Brain microvascular endothelial cell (primary cell): ENCODE measurements around the gene IL22.

ENCODE experiments used
- DNase-seq: peaks from one replicate; pipeline ENCODE4 v3.0.0-alpha.2; 2020
- H3K27ac ChIP-seq: fragments of 250-450 bp; sonication (Bioruptor Pico); 2 replicates; pipeline ENCODE4 v1.5.1; 2020; ENCODE audit warnings: mild to moderate bottlenecking, moderate library complexity
- H3K27me3 ChIP-seq: fragments of 250-450 bp; sonication (Bioruptor Pico); replicated peaks from 2 replicates; pipeline ENCODE4 v1.5.1; 2020; ENCODE audit warnings: mild to moderate bottlenecking
- H3K36me3 ChIP-seq: fragments of 250-450 bp; sonication (Bioruptor Pico); replicated peaks from 2 replicates; pipeline ENCODE4 v1.5.1; 2020; ENCODE audit warnings: mild to moderate bottlenecking
- H3K4me3 ChIP-seq: 2 replicates; pipeline ENCODE4 v1.5.1; 2011; ENCODE audit warnings: low read depth, mild to moderate bottlenecking, control low read depth, low read length, moderate library complexity
- in situ Hi-C: cut with HindIII; loops from 2 replicates; pipeline ENCODE4 v1.10.0; 2017; ENCODE audit warnings: low sequenced_read_pairs, low pct_ligation_motif_present
- TF ChIP-seq, protein P1 (sequence below): IDR thresholded peaks from 2 replicates; pipeline ENCODE4 v1.5.1; 2011; ENCODE audit warnings: low read depth, mild to moderate bottlenecking, moderate library complexity, low read length, control low read depth, inconsistent platforms; ENCODE audit errors: missing control alignments

Gene IL22

GRCh38 chr12:68240975-68241374, 12.4 kb downstream of the IL22 start:
- Histone ChIP-seq H3K36me3 (no peaks in the 10 kb centered on the region), H3K27ac (peak overlapping the region; percentile 72), H3K27me3 (no peaks in the 10 kb centered on the region), H3K4me3 (no peak overlapping the region)
- in situ Hi-C loops = no loop called here
- DNase-seq = peak; percentile 59
- TF ChIP-seq, protein P1, sequence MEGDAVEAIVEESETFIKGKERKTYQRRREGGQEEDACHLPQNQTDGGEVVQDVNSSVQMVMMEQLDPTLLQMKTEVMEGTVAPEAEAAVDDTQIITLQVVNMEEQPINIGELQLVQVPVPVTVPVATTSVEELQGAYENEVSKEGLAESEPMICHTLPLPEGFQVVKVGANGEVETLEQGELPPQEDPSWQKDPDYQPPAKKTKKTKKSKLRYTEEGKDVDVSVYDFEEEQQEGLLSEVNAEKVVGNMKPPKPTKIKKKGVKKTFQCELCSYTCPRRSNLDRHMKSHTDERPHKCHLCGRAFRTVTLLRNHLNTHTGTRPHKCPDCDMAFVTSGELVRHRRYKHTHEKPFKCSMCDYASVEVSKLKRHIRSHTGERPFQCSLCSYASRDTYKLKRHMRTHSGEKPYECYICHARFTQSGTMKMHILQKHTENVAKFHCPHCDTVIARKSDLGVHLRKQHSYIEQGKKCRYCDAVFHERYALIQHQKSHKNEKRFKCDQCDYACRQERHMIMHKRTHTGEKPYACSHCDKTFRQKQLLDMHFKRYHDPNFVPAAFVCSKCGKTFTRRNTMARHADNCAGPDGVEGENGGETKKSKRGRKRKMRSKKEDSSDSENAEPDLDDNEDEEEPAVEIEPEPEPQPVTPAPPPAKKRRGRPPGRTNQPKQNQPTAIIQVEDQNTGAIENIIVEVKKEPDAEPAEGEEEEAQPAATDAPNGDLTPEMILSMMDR = no peak

DNA sequence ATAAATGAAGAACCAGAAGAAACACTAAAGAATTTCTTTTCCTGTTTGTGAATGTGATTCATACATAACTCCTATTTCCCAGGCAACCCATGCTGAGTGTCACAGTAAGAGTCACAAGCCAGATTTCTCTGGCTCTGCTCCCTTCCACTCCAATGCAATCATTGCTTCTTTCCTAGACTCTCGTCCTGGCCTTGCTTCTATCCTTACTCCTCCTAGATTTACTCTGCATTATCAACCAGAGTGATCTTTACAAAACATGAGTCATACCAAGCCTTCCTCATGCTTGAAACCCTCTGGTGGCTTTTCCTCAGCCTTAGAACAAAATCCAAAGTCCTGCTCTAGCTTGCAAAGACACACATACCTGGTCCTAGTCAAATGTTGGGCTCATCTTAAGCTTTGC, 13.3 kb downstream of the IL22 start:
- DNase-seq = peak; percentile 90
- no peaks in the 10 kb centered on the region for H3K27me3 ChIP-seq
- H3K4me3 ChIP-seq = no peak overlapping the region
- TF ChIP-seq, protein P1 = no peak
- in situ Hi-C loops = no loop called here
- H3K36me3 ChIP-seq = no peaks in the 10 kb centered on the region
- peak overlapping the region; percentile 72 for H3K27ac ChIP-seq

DNA sequence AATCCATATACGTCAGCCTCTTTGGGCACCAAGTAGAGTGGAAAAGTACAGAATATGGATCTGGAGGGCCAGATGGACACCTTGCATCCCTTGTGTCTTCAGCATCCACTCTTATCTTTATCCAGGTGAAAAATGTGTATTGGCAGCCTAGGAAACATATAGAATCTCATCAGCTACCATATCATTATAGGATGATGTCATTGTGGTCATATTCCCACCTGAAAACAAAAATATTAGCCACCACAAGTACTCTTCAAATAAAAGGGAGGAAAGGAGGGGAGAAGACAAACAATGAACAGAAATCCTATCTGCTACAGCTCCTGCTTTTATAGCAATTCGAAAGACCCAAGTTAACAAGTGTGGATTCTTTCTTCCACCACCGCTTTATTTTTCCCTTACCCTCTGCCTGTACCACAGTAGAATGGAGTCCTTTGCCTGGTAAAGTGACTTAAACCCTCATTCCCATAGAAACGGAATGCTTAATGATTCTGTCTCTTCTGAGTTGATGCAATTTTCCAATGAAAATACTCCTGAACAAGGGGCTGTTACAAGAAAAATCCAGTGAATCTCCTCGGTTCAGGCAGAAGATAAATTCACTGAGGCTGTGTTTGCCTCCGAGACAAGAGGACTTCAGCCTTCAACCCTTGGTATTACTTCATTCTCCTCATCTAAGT, 14.0 kb downstream of the IL22 start:
- Histone ChIP-seq H3K27ac (peak overlapping the region; percentile 72), H3K27me3 (no peaks in the 10 kb centered on the region), H3K4me3 (no peak overlapping the region), H3K36me3 (no peaks in the 10 kb centered on the region)
- in situ Hi-C loops = no loop called here
- DNase-seq = no peak
- TF ChIP-seq, protein P1 = no peak

DNA sequence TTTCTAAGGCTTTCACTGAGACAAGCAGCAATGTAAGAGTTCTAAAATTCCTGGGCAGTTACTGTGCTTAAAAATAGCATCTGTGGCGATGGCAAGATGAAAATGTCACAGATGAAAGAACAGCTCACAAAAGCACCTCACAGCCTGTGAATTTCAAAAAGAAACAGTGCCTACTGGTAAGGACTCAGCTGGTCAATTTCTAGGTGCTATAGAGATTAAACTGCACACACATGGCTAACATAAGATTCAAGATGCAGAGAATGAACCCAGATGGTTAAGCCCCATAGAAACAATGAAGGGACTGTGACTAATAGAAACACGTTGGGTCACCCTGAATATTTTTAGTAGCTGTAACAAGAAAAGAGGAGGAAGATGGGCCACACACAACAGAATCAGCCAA, 15.8 kb downstream of the IL22 start:
- TF ChIP-seq, protein P1 = no peak
- Histone ChIP-seq H3K27ac (no peak overlapping the region), H3K4me3 (no peak overlapping the region), H3K36me3 (no peaks in the 10 kb centered on the region), H3K27me3 (no peaks in the 10 kb centered on the region)
- no peak for DNase-seq
- in situ Hi-C loops = no loop called here

- TF ChIP-seq, protein P1 = peak; percentile 29
- Histone ChIP-seq H3K4me3 (no peak overlapping the region), H3K27ac (no peak overlapping the region), H3K36me3 (no peaks in the 10 kb centered on the region), H3K27me3 (no peaks in the 10 kb centered on the region)
- no peak for DNase-seq
- in situ Hi-C loops = no loop called here
Measured at GRCh38 chr12:68237078-68237477, 16.3 kb downstream of the IL22 start.

DNA sequence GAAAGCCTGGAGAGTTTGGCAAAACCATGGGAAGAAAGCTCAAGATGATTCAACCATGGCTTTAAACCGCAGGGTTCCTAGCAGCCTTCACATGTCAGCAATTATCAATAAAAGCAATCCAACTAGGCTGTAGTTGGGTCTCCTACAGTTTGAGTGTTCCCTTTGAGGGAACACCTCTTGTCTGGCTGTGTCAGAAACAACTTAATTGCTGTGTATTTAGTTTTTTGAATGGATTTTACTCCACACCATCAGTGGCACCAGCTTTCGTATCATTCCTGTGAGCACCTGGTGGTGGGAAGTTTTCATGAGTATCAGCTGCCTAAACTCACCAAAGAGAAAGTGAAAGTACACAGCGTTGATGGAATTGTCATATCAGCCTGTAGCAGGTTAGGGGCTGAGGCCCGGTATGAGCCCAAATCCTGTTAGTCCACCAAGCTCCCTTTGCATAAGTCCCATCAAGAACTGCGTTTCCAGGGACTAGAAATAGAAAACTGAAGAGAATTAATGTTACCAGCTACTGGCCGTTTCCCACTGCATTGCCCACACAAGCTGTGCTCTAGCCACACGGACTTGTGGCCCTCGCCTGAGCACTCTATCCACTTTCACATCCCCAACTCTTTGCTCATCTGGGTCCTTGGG, 16.9 kb downstream of the IL22 start:
- no peaks in the 10 kb centered on the region for H3K36me3 ChIP-seq
- H3K27me3 ChIP-seq = no peaks in the 10 kb centered on the region
- in situ Hi-C loops = no loop called here
- TF ChIP-seq, protein P1 = no peak
- H3K27ac ChIP-seq = no peak overlapping the region
- DNase-seq = no peak
- H3K4me3 ChIP-seq = no peak overlapping the region
